IgD-negative memory B cell (primary cell): ENCODE data around the gene SF3A1. TPM values are rescaled to one million over a fixed set of nuclear protein-coding genes. Genes with fewer than 3 reads are reported as not detected.

Source experiments
- H3K27ac Mint-ChIP-seq, 3 donors: one replicate each; pipeline ENCODE4 v1.8.0; 2020 to 2022; ENCODE audit warnings: mild to moderate bottlenecking in 3 of 3, mixed read lengths in 3 of 3, moderate library complexity in 1 of 3
- H3K27me3 Mint-ChIP-seq: one replicate; pipeline ENCODE4 v1.8.0; 2021; ENCODE audit warnings: mixed read lengths
- H3K36me3 Mint-ChIP-seq: one replicate; pipeline ENCODE4 v1.8.0; 2020; ENCODE audit warnings: mild to moderate bottlenecking, mixed read lengths
- H3K4me1 Mint-ChIP-seq, 3 donors: one replicate each; pipeline ENCODE4 v1.8.0; 2020 to 2022; ENCODE audit warnings: mixed read lengths in 3 of 3, mild to moderate bottlenecking in 1 of 3
- H3K4me3 Mint-ChIP-seq, 4 donors: one replicate each; pipeline ENCODE4 v1.8.0; 2020 to 2022; ENCODE audit warnings: mild to moderate bottlenecking in 4 of 4, mixed read lengths in 4 of 4, moderate library complexity in 3 of 4
- H3K9me3 Mint-ChIP-seq, 3 donors: one replicate each; pipeline ENCODE4 v1.8.0; 2020 to 2021; ENCODE audit warnings: mixed read lengths in 3 of 3, mild to moderate bottlenecking in 1 of 3
- polyA plus RNA-seq: library from polyadenylated mRNA; unstranded; fragments of 300-500 nt; fragmentation: Illumina TruSeq; gene quantifications from one replicate; pipeline ENCODE4 v1.2.3, GENCODE V29; 2021

The SF3A1 gene
- polyA plus RNA-seq, 1 donor from 2014 or later: 120 TPM

DNA sequence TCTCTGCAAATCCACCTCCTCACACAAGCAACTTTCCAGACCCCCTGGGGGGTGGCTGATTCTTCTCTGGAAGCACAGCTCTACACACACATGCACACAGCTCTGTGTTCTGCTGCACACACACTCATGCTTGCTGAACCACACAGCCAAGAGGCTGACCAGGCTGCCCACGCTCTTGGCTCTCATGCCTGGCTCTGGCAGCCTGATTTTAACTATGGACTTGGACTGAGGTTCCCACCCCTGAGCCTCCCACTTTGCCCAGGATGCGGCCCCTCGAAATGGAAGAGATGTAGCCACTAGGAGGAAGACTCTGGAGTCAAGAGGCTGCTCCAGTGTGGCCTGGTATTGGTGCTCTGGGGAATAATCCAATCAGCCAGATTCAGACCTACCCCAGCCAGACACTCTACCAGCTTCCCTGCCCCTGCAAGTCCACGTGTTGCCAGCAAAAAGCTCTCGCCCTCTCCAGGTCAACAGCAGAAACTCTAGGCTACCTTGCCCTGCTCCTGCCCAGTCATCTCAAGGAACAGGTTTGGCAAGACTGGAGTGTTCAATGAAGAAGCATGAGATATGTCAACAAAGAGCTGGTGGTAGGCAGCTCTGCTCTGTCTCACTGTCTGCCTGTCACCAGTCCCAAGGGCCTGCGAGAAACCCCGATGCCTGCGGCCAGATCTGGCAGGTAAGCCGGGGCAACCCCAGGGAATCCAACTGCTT, 58.5 kb downstream of the SF3A1 start:
- Mint-ChIP-seq H3K4me1 (peaks cover 14 to 26% (median 18%) of the 10 kb centered on the region in 3 donors), H3K36me3 (peaks cover 9% of the 10 kb centered on the region), H3K9me3 (no peaks in the 10 kb centered on the region), H3K27ac (peak overlapping the region in 2 of 3 donors; percentile 56 to 88), H3K27me3 (no peaks in the 10 kb centered on the region), H3K4me3 (peak overlapping the region in 1 of 4 donors; percentile 38)

DNA sequence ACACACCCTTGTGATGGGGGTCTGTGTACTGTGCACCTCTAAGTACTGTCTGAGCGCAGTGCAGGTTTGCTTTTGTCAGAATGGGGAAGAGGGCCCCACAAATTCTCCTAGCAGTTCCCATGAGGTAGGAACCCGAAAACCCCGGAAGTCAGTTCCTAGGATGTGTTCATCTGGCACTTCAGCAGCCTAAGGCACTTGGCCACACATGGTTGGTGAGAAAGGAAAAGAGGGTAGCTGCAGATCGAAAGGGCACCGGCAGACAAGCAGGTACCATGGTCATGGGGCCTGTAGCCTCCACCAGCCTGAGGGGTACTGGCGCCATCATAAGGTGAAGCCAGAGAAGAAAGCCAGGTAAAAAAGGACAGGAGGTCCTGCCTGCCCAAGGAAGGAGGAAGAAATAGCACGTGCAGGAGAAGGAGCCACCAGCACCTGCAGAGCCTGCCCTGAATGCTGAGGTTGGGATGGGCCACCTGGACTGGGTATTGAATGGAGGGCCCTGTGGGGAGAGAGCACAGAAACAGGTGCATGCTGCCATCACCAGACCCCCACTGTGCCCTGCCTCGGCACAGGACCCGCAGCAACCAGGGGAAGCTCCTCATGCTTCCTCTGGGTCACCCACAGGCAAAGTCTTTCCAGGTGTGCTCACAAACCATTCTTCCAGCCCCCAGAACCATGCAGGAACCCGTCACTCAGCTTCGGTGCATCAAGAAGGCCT, 59.3 kb downstream of the SF3A1 start:
- Mint-ChIP-seq H3K27me3 (no peaks in the 10 kb centered on the region), H3K27ac (peak overlapping the region in 1 of 3 donors; percentile 39), H3K4me3 (no peak overlapping the region), H3K9me3 (no peaks in the 10 kb centered on the region), H3K36me3 (peaks cover 8% of the 10 kb centered on the region), H3K4me1 (peaks cover 7 to 19% (median 11%) of the 10 kb centered on the region in 3 donors)

DNA sequence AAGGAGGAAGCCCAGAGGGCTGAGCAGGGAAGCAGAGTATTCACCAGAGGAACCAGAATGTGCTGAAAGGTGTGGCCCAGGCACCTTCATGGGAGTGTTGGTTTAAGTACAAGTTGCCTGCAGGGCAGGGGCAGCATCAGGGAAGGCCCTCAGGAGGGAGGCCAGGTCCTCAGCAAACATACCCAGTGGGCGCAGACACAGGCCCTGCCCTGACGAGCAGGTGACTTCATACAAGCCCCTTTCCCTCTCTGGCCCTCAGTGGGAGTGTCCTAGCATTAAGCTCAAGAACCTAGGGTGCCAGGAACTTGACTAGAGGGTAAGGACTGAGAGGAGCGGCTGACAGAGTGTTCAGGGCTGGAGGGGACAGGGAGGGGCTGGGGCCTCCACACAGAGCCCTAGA, 59.9 kb downstream of the SF3A1 start:
- H3K4me3 Mint-ChIP-seq: no peak overlapping the region
- H3K4me1 Mint-ChIP-seq: peaks cover 5 to 13% (median 7%) of the 10 kb centered on the region in 3 donors
- no peaks in the 10 kb centered on the region for H3K27me3 Mint-ChIP-seq
- no peaks in the 10 kb centered on the region for H3K9me3 Mint-ChIP-seq
- H3K36me3 Mint-ChIP-seq: peaks cover 8% of the 10 kb centered on the region
- H3K27ac Mint-ChIP-seq: no peak overlapping the region

DNA sequence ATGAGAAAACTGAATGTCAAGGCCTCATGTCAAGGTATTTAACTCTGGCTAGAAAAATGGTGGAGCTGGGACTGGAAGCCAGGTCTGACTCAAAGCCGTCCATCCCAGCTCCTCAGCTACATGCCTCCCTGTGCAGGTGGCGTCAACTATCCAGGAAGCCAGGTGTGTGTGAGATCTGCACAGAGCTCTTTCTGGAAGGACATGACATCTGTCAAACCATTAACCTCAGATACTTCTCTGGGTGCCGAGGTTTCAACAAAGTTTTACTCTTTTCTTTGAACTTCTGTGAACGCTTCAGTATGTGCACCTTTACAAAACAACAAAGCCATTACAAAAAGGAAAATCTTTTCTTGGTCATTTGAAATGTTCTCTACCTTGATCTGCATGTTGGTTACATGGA, 60.4 kb downstream of the SF3A1 start:
- H3K27me3 Mint-ChIP-seq: no peaks in the 10 kb centered on the region
- no peaks in the 10 kb centered on the region for H3K9me3 Mint-ChIP-seq
- H3K36me3 Mint-ChIP-seq: peaks cover 5% of the 10 kb centered on the region
- H3K4me3 Mint-ChIP-seq: no peak overlapping the region
- H3K4me1 Mint-ChIP-seq: peaks cover 1 to 10% (median 5%) of the 10 kb centered on the region in 3 donors
- H3K27ac Mint-ChIP-seq: no peak overlapping the region

DNA sequence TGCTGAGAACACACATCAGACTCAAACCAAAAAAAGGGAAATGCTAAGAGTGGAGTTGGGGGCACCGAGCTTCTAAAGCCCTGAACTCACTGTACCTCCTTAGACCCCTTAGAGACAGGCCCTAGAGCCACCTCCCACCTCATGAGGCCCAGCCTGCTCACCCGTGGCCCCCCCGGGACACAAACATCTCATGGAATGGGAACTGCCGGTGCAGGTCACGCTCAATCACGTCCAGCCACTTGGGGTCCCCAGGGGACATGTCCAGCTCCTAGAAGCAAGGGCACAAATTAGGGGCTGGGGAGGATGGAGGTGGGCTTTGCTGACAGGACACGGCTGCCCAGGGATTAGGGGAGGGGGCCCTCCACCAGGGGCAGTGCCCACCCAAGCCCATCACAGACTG, 61.1 kb downstream of the SF3A1 start:
- Mint-ChIP-seq H3K4me3 (peak overlapping the region in 1 of 4 donors; percentile 57), H3K9me3 (no peaks in the 10 kb centered on the region), H3K27ac (no peak overlapping the region), H3K4me1 (peaks cover 1 to 6% (median 4%) of the 10 kb centered on the region in 3 donors), H3K36me3 (peaks cover 4% of the 10 kb centered on the region), H3K27me3 (no peaks in the 10 kb centered on the region)

DNA sequence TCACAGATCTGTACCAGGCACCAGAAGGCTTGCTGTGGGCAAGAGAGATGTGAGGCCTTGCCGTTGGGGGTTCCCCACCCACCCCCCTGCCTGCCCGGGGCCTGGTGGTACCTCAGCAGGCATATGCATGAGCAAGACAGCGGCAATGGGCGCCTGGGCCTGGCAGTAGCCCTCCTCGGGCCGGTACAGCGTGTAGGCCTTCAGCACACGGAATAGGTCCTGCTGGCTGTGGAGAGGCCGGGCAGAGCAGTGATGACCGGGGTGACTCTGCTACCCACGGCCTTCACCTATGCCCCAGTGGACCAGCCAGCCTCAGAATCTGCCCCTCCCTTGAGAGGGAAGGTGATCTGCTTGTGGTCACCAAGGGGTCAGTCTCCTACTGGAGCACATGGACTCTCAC, 61.9 kb downstream of the SF3A1 start:
- Mint-ChIP-seq H3K4me1 (peaks cover 6 to 9% (median 9%) of the 10 kb centered on the region in 3 donors), H3K4me3 (no peak overlapping the region), H3K27ac (no peak overlapping the region), H3K36me3 (peaks cover 4% of the 10 kb centered on the region), H3K9me3 (no peaks in the 10 kb centered on the region), H3K27me3 (no peaks in the 10 kb centered on the region)

DNA sequence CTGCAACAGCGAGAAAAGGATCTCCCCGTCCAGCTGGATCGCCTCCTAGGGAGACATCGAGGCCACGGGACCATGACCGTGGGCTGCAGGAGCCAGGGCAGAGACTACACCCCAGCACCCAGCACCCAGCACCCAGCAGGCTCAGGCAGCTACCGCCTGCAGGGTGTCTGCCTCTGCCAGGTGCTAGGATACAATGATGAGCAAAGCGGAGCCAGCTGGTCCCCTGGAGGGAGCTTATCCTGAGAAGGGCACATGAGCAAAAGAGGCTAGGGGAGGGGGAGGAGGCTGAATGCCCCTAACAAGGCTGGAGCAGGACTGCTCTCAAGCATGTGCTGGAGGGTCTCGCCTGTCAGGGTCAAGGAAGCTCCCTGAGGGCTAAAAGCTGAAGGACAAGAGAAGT, 62.6 kb downstream of the SF3A1 start:
- peaks cover 4% of the 10 kb centered on the region for H3K36me3 Mint-ChIP-seq
- no peak overlapping the region for H3K27ac Mint-ChIP-seq

DNA sequence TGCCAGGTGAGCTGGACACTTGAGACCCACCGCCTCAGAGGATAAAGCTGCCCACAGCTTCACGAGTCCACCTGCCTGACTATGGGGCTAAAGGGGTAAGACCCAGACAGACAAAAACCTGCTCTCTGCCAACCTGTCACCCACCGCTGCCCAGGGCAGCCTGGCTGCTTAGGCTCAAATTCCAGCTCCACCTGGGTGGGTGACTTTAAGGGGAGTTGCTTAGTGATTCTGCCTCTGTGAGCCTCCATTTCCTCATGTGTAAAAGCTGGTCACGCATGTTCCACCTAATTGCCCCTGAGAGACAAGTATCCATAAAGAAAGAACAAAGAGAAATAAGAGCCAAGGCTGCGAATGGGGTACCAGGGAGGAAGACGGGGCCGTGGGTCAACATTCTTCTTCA, 63.7 kb downstream of the SF3A1 start:
- Mint-ChIP-seq H3K27ac (peak overlapping the region in 1 of 3 donors; percentile 62), H3K36me3 (peaks cover 3% of the 10 kb centered on the region), H3K4me1 (peaks cover 10 to 17% (median 14%) of the 10 kb centered on the region in 3 donors), H3K4me3 (peak overlapping the region in 1 of 4 donors; percentile 35), H3K9me3 (no peaks in the 10 kb centered on the region), H3K27me3 (no peaks in the 10 kb centered on the region)

More for the DNA sequence above, 62.6 kb downstream of the SF3A1 start:
- Mint-ChIP-seq H3K4me1 (peaks cover 6 to 12% (median 9%) of the 10 kb centered on the region in 3 donors), H3K4me3 (no peak overlapping the region), H3K9me3 (no peaks in the 10 kb centered on the region), H3K27me3 (no peaks in the 10 kb centered on the region)

DNA sequence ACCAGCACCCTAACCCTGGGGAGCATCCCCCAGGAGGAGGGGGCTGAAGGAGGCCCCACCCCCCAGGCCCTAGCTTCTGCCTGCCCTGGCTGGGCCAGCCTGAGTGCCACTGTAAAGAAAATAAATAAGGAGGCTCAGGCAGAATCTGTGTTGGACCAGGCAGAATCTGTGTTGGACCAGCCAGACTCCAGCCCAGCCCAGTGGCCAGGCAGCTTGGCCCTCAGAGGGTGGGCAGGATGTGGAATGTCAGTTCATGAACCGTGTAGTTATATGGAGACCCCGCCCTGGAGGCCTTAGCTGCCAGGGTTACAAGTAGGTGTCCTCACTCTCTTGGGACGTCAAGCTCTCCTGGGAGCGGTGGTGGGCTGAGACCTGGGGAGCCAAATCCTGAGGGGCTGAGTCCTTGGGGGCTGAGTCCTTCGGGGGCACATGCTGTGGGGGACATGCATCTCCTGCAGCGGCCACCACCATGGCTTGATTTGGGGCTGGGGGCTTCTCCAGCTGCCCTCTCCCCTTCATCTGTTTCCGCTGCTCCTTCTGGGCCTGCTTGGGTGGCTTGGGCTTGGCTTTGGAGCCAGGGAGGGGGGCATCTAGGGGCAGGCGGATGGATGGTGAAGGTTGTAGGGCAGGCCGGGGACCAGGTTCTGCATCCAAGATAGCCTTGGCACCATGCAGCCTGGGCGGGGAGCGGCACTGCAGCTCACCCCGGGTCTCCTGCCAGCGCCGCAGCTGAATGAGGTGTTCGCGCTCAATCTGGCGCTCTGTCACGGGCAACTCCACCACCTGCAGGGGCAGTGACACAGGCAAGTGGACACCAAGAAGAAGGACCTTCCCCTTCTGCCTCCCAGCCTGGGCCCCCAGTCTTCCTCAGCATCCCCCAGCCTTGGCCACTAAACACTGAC, 64.4 kb downstream of the SF3A1 start:
- Mint-ChIP-seq H3K4me3 (peak overlapping the region in 2 of 4 donors; percentile 41 to 97), H3K27ac (peak overlapping the region; percentile 32 to 73 (median 53)), H3K27me3 (no peaks in the 10 kb centered on the region), H3K9me3 (no peaks in the 10 kb centered on the region), H3K4me1 (peaks cover 8 to 22% (median 17%) of the 10 kb centered on the region in 3 donors), H3K36me3 (peaks cover 2% of the 10 kb centered on the region)

DNA sequence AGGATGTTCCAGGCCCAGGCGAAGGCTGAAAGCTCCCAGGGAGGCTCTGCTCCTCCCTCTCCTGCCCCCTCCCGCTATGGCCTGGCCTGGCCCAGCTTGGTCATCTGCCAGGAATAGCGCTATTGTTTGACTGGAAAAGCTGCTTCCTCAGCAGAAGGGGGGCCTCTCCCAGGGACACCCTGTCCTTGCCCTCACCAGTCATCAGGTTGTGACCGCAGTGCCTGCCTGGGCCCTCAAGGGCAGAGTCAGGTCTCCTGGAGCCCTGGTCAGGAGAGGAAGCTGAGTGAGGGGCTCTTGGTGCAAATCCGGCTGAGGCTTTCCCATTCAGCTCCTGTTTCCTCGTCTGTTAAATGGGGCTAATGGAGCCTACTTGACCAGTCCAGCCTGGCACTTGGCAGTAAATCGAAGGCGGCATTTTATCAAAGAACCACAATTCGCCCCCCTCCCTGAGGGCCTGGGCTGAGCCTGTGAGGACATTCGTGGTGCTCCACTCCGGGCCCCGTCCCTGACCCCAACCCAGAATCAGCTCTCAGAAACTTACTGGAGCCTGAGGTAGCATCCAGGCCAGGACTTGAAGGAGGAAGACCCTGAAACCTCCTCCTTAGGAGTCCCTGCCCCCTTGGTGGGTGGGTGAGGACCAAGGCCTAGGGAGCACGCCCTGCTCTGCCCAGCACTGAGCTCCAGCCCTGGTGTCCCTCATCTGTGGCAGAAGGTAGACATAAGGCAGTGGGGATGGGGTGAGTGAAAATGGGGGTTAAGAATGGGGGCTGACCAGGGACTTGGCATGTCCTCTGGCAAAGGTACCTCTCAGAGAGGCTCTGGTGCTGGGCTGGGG, 65.4 kb downstream of the SF3A1 start:
- peaks cover 10 to 22% (median 20%) of the 10 kb centered on the region in 3 donors for H3K4me1 Mint-ChIP-seq
- no peaks in the 10 kb centered on the region for H3K9me3 Mint-ChIP-seq
- peak overlapping the region in 2 of 3 donors; percentile 56 to 91 for H3K27ac Mint-ChIP-seq
- H3K36me3 Mint-ChIP-seq: peaks cover 2% of the 10 kb centered on the region
- peak overlapping the region in 2 of 4 donors; percentile 24 to 97 for H3K4me3 Mint-ChIP-seq
- H3K27me3 Mint-ChIP-seq: no peaks in the 10 kb centered on the region

DNA sequence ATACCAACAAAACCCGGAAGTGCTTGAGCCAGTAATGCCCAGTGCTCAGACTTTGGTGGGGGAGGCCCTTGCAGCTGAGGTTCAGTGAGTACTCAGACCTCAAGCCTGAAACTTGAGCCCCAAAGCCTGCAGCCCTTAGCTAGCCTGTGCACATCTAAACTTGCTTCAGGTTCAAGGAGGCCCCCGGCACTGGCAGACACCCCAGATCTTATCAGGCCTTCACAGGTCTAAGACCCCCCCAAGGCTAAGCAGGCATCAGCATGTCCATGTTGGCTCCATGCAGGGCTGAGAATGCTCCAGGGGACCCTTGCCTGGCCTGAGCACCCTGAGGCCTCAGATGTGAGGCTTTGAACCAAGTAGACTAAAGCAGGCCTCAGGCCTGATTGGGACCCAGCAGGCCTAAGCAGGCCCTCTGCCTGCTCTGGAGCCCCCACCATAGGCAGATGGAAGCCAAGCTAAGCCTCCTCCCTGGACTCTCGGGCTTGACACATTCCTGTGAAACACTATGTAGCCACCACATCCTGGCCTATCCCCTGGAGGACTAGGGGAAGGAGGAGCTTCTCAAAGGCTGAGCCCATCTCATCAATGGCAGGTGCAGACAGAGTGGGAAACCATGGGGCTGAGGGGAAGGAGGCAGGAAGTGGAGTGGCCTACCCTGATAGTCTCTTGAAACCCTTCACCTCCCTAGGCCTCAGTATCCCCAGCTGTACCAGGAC, 66.2 kb downstream of the SF3A1 start:
- H3K36me3 Mint-ChIP-seq: peaks cover 2% of the 10 kb centered on the region
- H3K4me1 Mint-ChIP-seq: peaks cover 10 to 22% (median 20%) of the 10 kb centered on the region in 3 donors
- H3K27me3 Mint-ChIP-seq: no peaks in the 10 kb centered on the region
- peak overlapping the region; percentile 90 to 97 (median 96) for H3K4me3 Mint-ChIP-seq
- no peaks in the 10 kb centered on the region for H3K9me3 Mint-ChIP-seq
- H3K27ac Mint-ChIP-seq: peak overlapping the region in 2 of 3 donors; percentile 91 to 95

DNA sequence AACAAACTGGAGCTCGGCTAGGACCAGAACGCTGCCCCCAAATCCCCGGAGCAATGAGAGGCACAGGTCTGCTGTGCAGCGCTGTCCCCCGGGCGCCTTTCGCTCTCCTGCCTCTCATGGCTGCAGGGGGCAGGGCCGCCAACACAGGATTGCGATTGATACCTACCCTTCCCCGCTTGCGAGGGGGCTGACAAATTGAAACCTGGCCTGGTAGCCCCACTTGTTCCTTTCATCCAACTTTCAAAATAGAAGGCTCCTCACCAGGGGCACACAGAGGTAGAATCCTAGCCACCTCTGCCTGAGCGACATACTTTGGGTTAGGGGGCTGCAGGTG, 66.7 kb downstream of the SF3A1 start:
- H3K36me3 Mint-ChIP-seq: peaks cover 2% of the 10 kb centered on the region
- peak overlapping the region; percentile 57 to 95 (median 91) for H3K27ac Mint-ChIP-seq
- peak overlapping the region; percentile 90 to 97 (median 96) for H3K4me3 Mint-ChIP-seq
- peaks cover 10 to 22% (median 20%) of the 10 kb centered on the region in 3 donors for H3K4me1 Mint-ChIP-seq
- no peaks in the 10 kb centered on the region for H3K9me3 Mint-ChIP-seq
- H3K27me3 Mint-ChIP-seq: no peaks in the 10 kb centered on the region

DNA sequence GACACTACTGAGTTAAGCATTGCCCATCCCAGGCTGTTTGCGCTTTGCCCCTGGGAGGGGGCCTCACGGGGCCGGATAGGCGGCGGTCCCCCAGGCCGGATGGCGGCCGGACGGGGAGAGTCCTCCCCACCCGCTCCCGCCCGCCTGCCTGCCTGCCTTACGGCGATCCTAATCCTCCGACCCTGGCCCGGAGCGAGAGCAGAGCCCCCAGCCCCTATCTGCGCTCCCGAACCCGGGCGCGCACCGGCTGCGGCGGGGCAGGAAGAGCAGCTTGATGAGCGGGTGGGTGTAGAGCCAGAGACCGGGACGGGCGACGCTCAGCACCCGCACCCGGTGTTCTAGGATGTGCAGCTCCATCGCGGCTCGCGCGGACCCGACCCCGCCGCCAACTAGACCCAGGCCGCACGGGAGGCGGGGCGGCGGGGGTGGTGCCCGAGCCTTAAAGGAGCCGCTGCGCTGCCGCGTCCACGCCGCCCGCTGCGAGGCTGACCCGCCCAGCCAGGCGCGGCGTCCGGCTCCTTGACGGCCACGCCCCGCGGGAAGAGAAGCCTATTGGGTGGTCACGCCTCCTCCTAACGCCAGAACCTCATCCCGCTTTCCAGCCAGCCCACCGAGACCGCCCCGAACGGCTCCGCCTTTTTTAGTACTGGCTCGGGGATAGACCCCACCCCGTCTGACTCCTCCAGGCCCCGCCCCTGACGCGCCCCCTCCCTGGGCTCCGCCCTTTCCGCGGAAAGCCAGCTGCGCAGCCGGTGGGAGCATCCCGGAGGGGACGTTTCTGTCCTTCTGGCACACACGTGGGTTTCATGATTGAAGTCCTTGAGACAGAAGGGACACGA, 67.3 kb downstream of the SF3A1 start, which contains the start of gene CASTOR1:
Gene CASTOR1 (minus strand): TSS at position 365 of the 839 bp plus-strand sequence. CDS start 8 bp downstream, at position 357.
- H3K27me3 Mint-ChIP-seq: no peaks in the 10 kb centered on the region
- H3K4me3 Mint-ChIP-seq: peak within 1 kb of the TSS; percentile 90 to 97 (median 96)
- H3K36me3 Mint-ChIP-seq: peaks cover 2% of the 10 kb centered on the region
- H3K9me3 Mint-ChIP-seq: no peaks in the 10 kb centered on the region
- H3K27ac Mint-ChIP-seq: peak within 1 kb of the TSS; percentile 87 to 95 (median 91)
- peaks cover 10 to 22% (median 20%) of the 10 kb centered on the region in 3 donors for H3K4me1 Mint-ChIP-seq
